Measurements from ENCODE around the gene RRP1B.
"Not testable (repeated sequence)": the region's sequence is repeated elsewhere in the genome, so short reads cannot be mapped to it uniquely, and the experiment has no call there.

RRP1B gene

GRCh38 chr21:43708745-43709381, 49.5 kb downstream of the RRP1B start:
- no peaks in the 10 kb centered on the region for H3K9me3 ChIP-seq
- no peak overlapping the region for H3K27ac ChIP-seq
- H4K20me1 ChIP-seq: no peaks in the 10 kb centered on the region
- H3K4me2 ChIP-seq: no peak overlapping the region
- H3K4me3 ChIP-seq: no peak overlapping the region
- H3K4me1 ChIP-seq: no peaks in the 10 kb centered on the region
- no peaks in the 10 kb centered on the region for H3K27me3 ChIP-seq
- no peak for TF ChIP-seq Cebpa-rat (IDR thresholded peaks at IDR 0.05)
- no peak overlapping the region for H3K9ac ChIP-seq
- H3K36me3 ChIP-seq: no peaks in the 10 kb centered on the region

- H3K9ac ChIP-seq: no peak overlapping the region
- H3K27ac ChIP-seq: no peak overlapping the region
- peaks cover 6% of the 10 kb centered on the region; the same call in 1 of the 2 replicates for H4K20me1 ChIP-seq
- TF ChIP-seq Cebpa-rat (IDR thresholded peaks at IDR 0.05): no peak
- H3K36me3 ChIP-seq: no peaks in the 10 kb centered on the region
- peaks cover 17% of the 10 kb centered on the region for H3K4me1 ChIP-seq
- H3K9me3 ChIP-seq: no peaks in the 10 kb centered on the region
- H3K4me2 ChIP-seq: no peak overlapping the region
- H3K27me3 ChIP-seq: no peaks in the 10 kb centered on the region
- no peak overlapping the region for H3K4me3 ChIP-seq
These were observed 53.0 kb downstream of the RRP1B start for GRCh38 chr21:43712268-43712942.

- H3K9ac ChIP-seq, H3K27ac ChIP-seq: not testable (repeated sequence)
These were observed 53.8 kb downstream of the RRP1B start for GRCh38 chr21:43713123-43713522.

GRCh38 chr21:43716376-43717165, 57.2 kb downstream of the RRP1B start:
- no peak for TF ChIP-seq Cebpa-rat (IDR thresholded peaks at IDR 0.05)
- Histone ChIP-seq H3K36me3 (no peaks in the 10 kb centered on the region), H3K27me3 (peaks cover 17% of the 10 kb centered on the region; the same call in 1 of the 2 replicates), H3K4me1 (peaks cover 50% of the 10 kb centered on the region), H3K27ac (no peak overlapping the region), H3K4me3 (no peak overlapping the region), H4K20me1 (peaks cover 30% of the 10 kb centered on the region), H3K9ac (no peak overlapping the region), H3K9me3 (no peaks in the 10 kb centered on the region), H3K4me2 (peak overlapping the region; percentile 65)

More at GRCh38 chr21:43713123-43713522, 53.8 kb downstream of the RRP1B start:
- H3K9me3 ChIP-seq, H3K4me2 ChIP-seq, H3K36me3 ChIP-seq, H4K20me1 ChIP-seq, H3K4me3 ChIP-seq, H3K27me3 ChIP-seq: not testable (repeated sequence)
- peaks cover 24% of the 10 kb centered on the region for H3K4me1 ChIP-seq

- Histone ChIP-seq H3K4me1 (peaks cover 57% of the 10 kb centered on the region), H3K9ac (no peak overlapping the region)
These were observed 58.0 kb downstream of the RRP1B start for GRCh38 chr21:43717166-43717853.

GRCh38 chr21:43717967-43718871, 58.9 kb downstream of the RRP1B start:
- Histone ChIP-seq H3K27me3 (peaks cover 17% of the 10 kb centered on the region; the same call in 1 of the 2 replicates), H3K27ac (peak overlapping the region; percentile 68), H3K4me2 (peak overlapping the region; percentile 99), H3K36me3 (no peaks in the 10 kb centered on the region), H3K4me3 (peak overlapping the region; percentile 83), H3K9ac (peak overlapping the region; percentile 82), H3K9me3 (no peaks in the 10 kb centered on the region), H4K20me1 (peaks cover 46% of the 10 kb centered on the region), H3K4me1 (peaks cover 59% of the 10 kb centered on the region)
- TF ChIP-seq Cebpa-rat (IDR thresholded peaks at IDR 0.05): no peak

More at GRCh38 chr21:43717166-43717853, 58.0 kb downstream of the RRP1B start:
- H3K4me2 ChIP-seq: peak overlapping the region; percentile 65
- peaks cover 17% of the 10 kb centered on the region; the same call in 1 of the 2 replicates for H3K27me3 ChIP-seq
- H3K9me3 ChIP-seq: no peaks in the 10 kb centered on the region
- H4K20me1 ChIP-seq: peaks cover 37% of the 10 kb centered on the region
- no peak overlapping the region for H3K4me3 ChIP-seq
- no peak for TF ChIP-seq Cebpa-rat (IDR thresholded peaks at IDR 0.05)
- no peak overlapping the region for H3K27ac ChIP-seq
- H3K36me3 ChIP-seq: no peaks in the 10 kb centered on the region

GRCh38 chr21:43718872-43719747, 59.8 kb downstream of the RRP1B start, which contains the start of gene PDXK:
PDXK (plus strand) TSS chr21:43719129; CDS start chr21:43719295, 166 bp downstream.
- TF ChIP-seq Cebpa-rat (IDR thresholded peaks at IDR 0.05): no peak
- Histone ChIP-seq H3K9me3 (no peaks in the 10 kb centered on the region), H3K4me3 (peak within 1 kb of the TSS; percentile 83)

More at GRCh38 chr21:43718872-43719747, 59.8 kb downstream of the RRP1B start, which contains the start of gene PDXK:
- peak within 1 kb of the TSS; percentile 68 for H3K27ac ChIP-seq
- H3K36me3 ChIP-seq: 0 out of 2 replicates have a peak, but pooled peaks cover 8% of the 10 kb centered on the region
- H3K9ac ChIP-seq: peak within 1 kb of the TSS; percentile 82
- peaks cover 68% of the 10 kb centered on the region for H3K4me1 ChIP-seq
- H3K4me2 ChIP-seq: peak within 1 kb of the TSS; percentile 99
- peaks cover 55% of the 10 kb centered on the region for H4K20me1 ChIP-seq
- H3K27me3 ChIP-seq: peaks cover 17% of the 10 kb centered on the region; the same call in 1 of the 2 replicates
